Neuronal stem cell (in vitro differentiated cells): ENCODE measurements around the gene ARSG.
"Not testable (repeated sequence)": the region's sequence is repeated elsewhere in the genome, so short reads cannot be mapped to it uniquely, and the experiment has no call there.

Experiments used
- DNase-seq: peaks from one replicate; pipeline ENCODE4 v3.0.0-alpha.2; 2013; ENCODE audit warnings: low spot score
- H2AFZ ChIP-seq: one replicate; pipeline ENCODE4 v1.6.1; 2013; ENCODE audit warnings: mild to moderate bottlenecking, low read length, inconsistent platforms
- H2AK5ac ChIP-seq: 2 replicates; pipeline ENCODE4 v1.6.1; 2013; ENCODE audit warnings: low read depth, mild to moderate bottlenecking, inconsistent platforms, low read length, moderate library complexity, mixed read lengths
- H2BK120ac ChIP-seq: 2 replicates; pipeline ENCODE4 v1.6.1; 2013; ENCODE audit warnings: low read depth, mild to moderate bottlenecking, inconsistent platforms, low read length, moderate library complexity, mixed read lengths
- H2BK12ac ChIP-seq: one replicate; pipeline ENCODE4 v1.6.1; 2013; ENCODE audit warnings: low read length, inconsistent platforms
- H2BK15ac ChIP-seq: 2 replicates; pipeline ENCODE4 v1.6.1; 2013; ENCODE audit warnings: mild to moderate bottlenecking, low read length, inconsistent platforms, mixed read lengths
- H2BK5ac ChIP-seq: one replicate; pipeline ENCODE4 v1.6.1; 2013; ENCODE audit warnings: inconsistent platforms, mild to moderate bottlenecking, low read length, moderate library complexity
- H3K14ac ChIP-seq: one replicate; pipeline ENCODE4 v1.6.1; 2013; ENCODE audit warnings: low read length, inconsistent platforms
- H3K18ac ChIP-seq: 2 replicates; pipeline ENCODE4 v1.6.1; 2013; ENCODE audit warnings: low read length, inconsistent platforms
- H3K23ac ChIP-seq: 2 replicates; pipeline ENCODE4 v1.6.1; 2013; ENCODE audit warnings: low read depth, mild to moderate bottlenecking, mixed read lengths, low read length, inconsistent platforms; ENCODE audit not compliant: poor library complexity
- H3K27ac ChIP-seq: replicated peaks from 3 replicates; pipeline ENCODE4 v1.5.1; 2013; ENCODE audit warnings: low read length, inconsistent platforms
- H3K27me3 ChIP-seq, 3 experiments: 2 replicates each; pipeline ENCODE4 v1.6.1; 2013; ENCODE audit warnings: low read length in 3 of 3, mild to moderate bottlenecking in 2 of 3, inconsistent platforms in 1 of 3, low read depth in 1 of 3, mixed read lengths in 1 of 3, moderate library complexity in 1 of 3; ENCODE audit not compliant: control insufficient read depth in 3 of 3, insufficient read depth in 3 of 3
- H3K36me3 ChIP-seq, 2 donors: replicated peaks in 1 of 2; 2 replicates each; pipeline ENCODE4 v1.6.1; 2013; ENCODE audit warnings: low read length in 2 of 2; ENCODE audit not compliant: control insufficient read depth in 2 of 2, insufficient read depth in 2 of 2
- H3K4ac ChIP-seq: 2 replicates; pipeline ENCODE4 v1.6.1; 2013; ENCODE audit warnings: inconsistent platforms, mild to moderate bottlenecking, low read length, moderate library complexity
- H3K4me1 ChIP-seq, 2 donors: 1 replicate in 1 of 2; 2 replicates in 1 of 2; pipeline ENCODE4 v1.6.1; 2013; ENCODE audit warnings: low read length in 2 of 2, low read depth in 1 of 2; ENCODE audit not compliant: control insufficient read depth in 2 of 2, insufficient read depth in 1 of 2
- H3K4me2 ChIP-seq: one replicate; pipeline ENCODE4 v1.6.1; 2013; ENCODE audit warnings: mild to moderate bottlenecking, low read length, inconsistent platforms; ENCODE audit not compliant: insufficient read depth, poor library complexity, severe bottlenecking
- H3K4me3 ChIP-seq, 2 donors: 2 replicates each; pipeline ENCODE4 v1.5.1; 2013; ENCODE audit warnings: low read length in 2 of 2, mild to moderate bottlenecking in 2 of 2, inconsistent platforms in 1 of 2, moderate library complexity in 1 of 2
- H3K79me1 ChIP-seq: one replicate; pipeline ENCODE4 v1.6.1; 2013; ENCODE audit warnings: low read depth, mild to moderate bottlenecking, inconsistent platforms, low read length, moderate library complexity
- H3K9ac ChIP-seq: one replicate; pipeline ENCODE4 v1.6.1; 2013; ENCODE audit warnings: mild to moderate bottlenecking, low read depth, low read length, inconsistent platforms; ENCODE audit not compliant: poor library complexity
- H3K9me3 ChIP-seq, 2 donors: replicated peaks in 1 of 2; 2 replicates each; pipeline versions ENCODE3 to v1.6.1; 2013; ENCODE audit warnings: low read length in 2 of 2, mild to moderate bottlenecking in 2 of 2, inconsistent platforms in 1 of 2, low read depth in 1 of 2, mixed read lengths in 1 of 2, moderate library complexity in 1 of 2; ENCODE audit not compliant: control insufficient read depth in 2 of 2, insufficient read depth in 1 of 2
- H4K8ac ChIP-seq: one replicate; pipeline ENCODE4 v1.6.1; 2013; ENCODE audit warnings: low read depth, mild to moderate bottlenecking, inconsistent platforms, low read length, moderate library complexity
- H4K91ac ChIP-seq: one replicate; pipeline ENCODE4 v1.6.1; 2013; ENCODE audit warnings: low read length, low read depth, mild to moderate bottlenecking, inconsistent platforms; ENCODE audit not compliant: poor library complexity
- WGBS, 2 donors: extraction: QIAGEN DNeasy Blood & Tissue Kit; methylation state at CpG; one replicate each; pipeline ENCODE4 v1.1.7; 2013; ENCODE audit warnings: missing lambda C conversion rate in 2 of 2, mixed read lengths in 1 of 2; ENCODE audit not compliant: insufficient read length in 2 of 2, insufficient replicate concordance in 1 of 2; ENCODE audit errors: extremely low coverage in 2 of 2; 5-methylcytosine and 5-hydroxymethylcytosine counted together

ARSG gene

GRCh38 chr17:68248199-68248825 is 43.0 kb upstream of the ARSG start:
- H3K23ac ChIP-seq, result peak overlapping the region; percentile 97
- peak overlapping the region; percentile 61 for H2BK120ac ChIP-seq
- no peak overlapping the region for H2BK15ac ChIP-seq
- H3K36me3 ChIP-seq, result peaks cover 3 to 42% of the 10 kb centered on the region in 2 donors
- no peaks in the 10 kb centered on the region for H3K9me3 ChIP-seq
- peak overlapping the region; percentile 98 for H3K18ac ChIP-seq
- no peak overlapping the region for H2BK12ac ChIP-seq
- H4K8ac ChIP-seq, result no peak overlapping the region
- peak overlapping the region; percentile 97 for H2AFZ ChIP-seq
- H3K79me1 ChIP-seq, result peaks cover 7% of the 10 kb centered on the region
- H3K4ac ChIP-seq, result no peak overlapping the region
- peak overlapping the region; percentile 93 to 95 for H3K4me3 ChIP-seq
- peak overlapping the region; percentile 98 for H2BK5ac ChIP-seq
- peak overlapping the region; percentile 17 for H3K14ac ChIP-seq
- peaks cover 0 to 5% of the 10 kb centered on the region in 2 donors for H3K4me1 ChIP-seq
- H3K4me2 ChIP-seq, result peak overlapping the region; percentile 83
- H2AK5ac ChIP-seq, result peak overlapping the region; percentile 34
- no peak overlapping the region for H4K91ac ChIP-seq
- DNase-seq, result no peak
- no CpG with 5 or more reads among the region's 19 CpGs for WGBS, 2 donors
- no peaks in the 10 kb centered on the region for H3K27me3 ChIP-seq
- peak overlapping the region; percentile 99 for H3K9ac ChIP-seq
- H3K27ac ChIP-seq, result no peak overlapping the region

- no peak overlapping the region for H3K27ac ChIP-seq
- no peak overlapping the region for H2BK12ac ChIP-seq
- H3K4me3 ChIP-seq, result peak overlapping the region in 1 of 2 donors; percentile 93
These were observed 42.4 kb upstream of the ARSG start for GRCh38 chr17:68248891-68249290.

DNA sequence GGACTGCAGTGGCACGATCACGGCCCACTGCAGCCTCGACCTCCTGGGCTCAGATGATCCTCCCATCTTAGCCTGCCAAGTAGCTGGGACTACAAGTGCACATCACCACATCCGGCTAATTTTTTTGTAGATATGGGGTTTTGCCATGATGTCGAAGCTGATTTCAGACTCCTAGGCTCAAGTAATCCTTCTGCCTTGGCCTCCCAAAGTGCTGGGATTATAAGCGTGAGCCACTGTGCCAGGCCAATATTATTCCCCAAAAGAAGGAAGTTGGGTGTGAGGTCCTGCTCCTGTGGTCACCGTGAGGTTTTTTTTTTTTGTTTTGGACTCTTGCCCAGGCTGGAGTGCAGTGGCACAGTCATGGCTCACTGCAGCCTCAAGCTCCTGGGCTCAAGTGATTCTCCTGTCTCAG is 41.9 kb upstream of the ARSG start:
- Histone ChIP-seq H3K4me2 (no peak overlapping the region), H3K36me3 (peaks cover 6 to 53% of the 10 kb centered on the region in 2 donors), H2AK5ac (no peak overlapping the region), H3K4me3 (no peak overlapping the region), H3K18ac (no peak overlapping the region), H3K79me1 (peaks cover 7% of the 10 kb centered on the region), H2BK12ac (no peak overlapping the region), H2AFZ (no peak overlapping the region), H4K8ac (no peak overlapping the region), H2BK15ac (no peak overlapping the region), H3K4ac (no peak overlapping the region), H3K23ac (no peak overlapping the region), H3K4me1 (peaks cover 0 to 5% of the 10 kb centered on the region in 2 donors), H4K91ac (no peak overlapping the region), H2BK5ac (no peak overlapping the region), H2BK120ac (no peak overlapping the region), H3K9me3 (no peaks in the 10 kb centered on the region), H3K9ac (no peak overlapping the region), H3K27me3 (no peaks in the 10 kb centered on the region), H3K14ac (no peak overlapping the region), H3K27ac (no peak overlapping the region)
- no peak for DNase-seq
- no CpG with 5 or more reads among the region's 7 CpGs for WGBS, 2 donors

More at GRCh38 chr17:68248891-68249290, 42.4 kb upstream of the ARSG start:
- H3K36me3 ChIP-seq, result peaks cover 3 to 48% of the 10 kb centered on the region in 2 donors
- no peak overlapping the region for H4K8ac ChIP-seq
- H4K91ac ChIP-seq, result no peak overlapping the region
- no peak for DNase-seq
- H2AFZ ChIP-seq, result no peak overlapping the region
- no peak overlapping the region for H2BK5ac ChIP-seq
- H3K23ac ChIP-seq, result no peak overlapping the region
- H2BK120ac ChIP-seq, result no peak overlapping the region
- H3K4ac ChIP-seq, result no peak overlapping the region
- H3K9me3 ChIP-seq, result no peaks in the 10 kb centered on the region
- H2AK5ac ChIP-seq, result no peak overlapping the region
- no peak overlapping the region for H3K9ac ChIP-seq
- peaks cover 7% of the 10 kb centered on the region for H3K79me1 ChIP-seq
- H3K4me1 ChIP-seq, result peaks cover 0 to 5% of the 10 kb centered on the region in 2 donors
- no peak overlapping the region for H2BK15ac ChIP-seq
- H3K4me2 ChIP-seq, result peak overlapping the region; percentile 83
- no peaks in the 10 kb centered on the region for H3K27me3 ChIP-seq
- no peak overlapping the region for H3K18ac ChIP-seq
- no CpG with 5 or more reads among the region's 5 CpGs for WGBS, 2 donors
- no peak overlapping the region for H3K14ac ChIP-seq

DNA sequence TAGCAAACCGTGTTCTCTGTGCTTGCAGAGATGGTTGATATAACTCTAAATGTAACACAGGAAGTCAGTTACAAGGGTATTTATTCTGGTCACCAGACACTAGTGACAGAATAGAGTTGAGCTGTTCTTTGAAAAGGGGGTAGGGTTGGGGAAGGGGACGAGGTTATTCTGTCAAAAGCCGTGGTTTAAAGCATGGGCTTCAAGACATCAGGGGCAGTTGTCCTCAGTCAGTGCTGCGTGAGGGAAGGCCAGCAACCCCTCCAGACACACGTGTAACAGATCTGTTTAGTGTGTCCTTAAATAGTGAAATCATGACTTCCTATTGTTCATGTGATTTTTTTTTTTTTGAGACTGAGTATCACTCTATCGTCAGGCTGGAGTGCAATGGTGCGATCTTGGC is 37.9 kb upstream of the ARSG start:
- not testable (repeated sequence) for H3K4me3 ChIP-seq, H3K9ac ChIP-seq, H3K4me1 ChIP-seq, H3K18ac ChIP-seq, H2BK120ac ChIP-seq, H3K14ac ChIP-seq, DNase-seq, H4K8ac ChIP-seq, H2BK5ac ChIP-seq, H3K4ac ChIP-seq, H2BK12ac ChIP-seq, H3K23ac ChIP-seq, H4K91ac ChIP-seq, H2AFZ ChIP-seq, H3K79me1 ChIP-seq, H3K9me3 ChIP-seq, H3K4me2 ChIP-seq, H2BK15ac ChIP-seq, H2AK5ac ChIP-seq, H3K27me3 ChIP-seq, H3K27ac ChIP-seq
- no CpG with 5 or more reads among the region's 7 CpGs for whole genome bisulfite sequencing, 2 donors
- peaks cover 18 to 81% of the 10 kb centered on the region in 2 donors for H3K36me3 ChIP-seq
